Fibroblast of lung (primary cell): ENCODE measurements around the gene RNF225. TPM values are rescaled to one million over a fixed set of nuclear protein-coding genes. Genes with fewer than 3 reads are reported as not detected.
A peak's percentile ranks its signal among the peaks of the same experiment; 100 is the strongest.

Experiments used
- DNase-seq, 2 donors: peaks; one replicate each; pipeline versions ENCODE4 v3.0.0 to v3.0.0-alpha.2; 2010; ENCODE audit warnings: low read depth in 2 of 2
- H2AFZ ChIP-seq: 2 replicates; pipeline ENCODE4 v1.5.1; 2012; ENCODE audit warnings: low read length, control low read depth, inconsistent platforms
- H3K27ac ChIP-seq: 2 replicates; pipeline ENCODE4 v1.5.1; 2011; ENCODE audit warnings: low read length, control low read depth; ENCODE audit not compliant: insufficient read depth
- H3K27me3 ChIP-seq: 2 replicates; pipeline ENCODE4 v1.5.1; 2011; ENCODE audit warnings: mild to moderate bottlenecking, low read length; ENCODE audit not compliant: control insufficient read depth, insufficient read depth
- H3K36me3 ChIP-seq: 2 replicates; pipeline ENCODE4 v1.5.1; 2011; ENCODE audit warnings: low read length; ENCODE audit not compliant: control insufficient read depth, insufficient read depth
- H3K4me1 ChIP-seq: 2 replicates; pipeline ENCODE4 v1.5.1; 2011; ENCODE audit warnings: low read length; ENCODE audit not compliant: control insufficient read depth, insufficient read depth; ENCODE audit errors: extremely low read depth
- H3K4me2 ChIP-seq: 2 replicates; pipeline ENCODE4 v1.5.1; 2011; ENCODE audit warnings: low read length, control low read depth; ENCODE audit not compliant: insufficient read depth; ENCODE audit errors: extremely low read depth
- H3K4me3 ChIP-seq, 4 experiments: fragments of 200-600 bp in 1 of 4; sonication (generic) in 1 of 4; replicated peaks in 1 of 4; 2 replicates each; pipeline ENCODE4 v1.5.1; 2011 to 2016; ENCODE audit warnings: low read length in 4 of 4, low read depth in 3 of 4, mild to moderate bottlenecking in 3 of 4, control low read depth in 2 of 4, inconsistent platforms in 1 of 4, mixed read lengths in 1 of 4; ENCODE audit not compliant: insufficient read depth in 1 of 4; ENCODE audit errors: control extremely low read depth in 1 of 4
- H3K79me2 ChIP-seq: 2 replicates; pipeline ENCODE4 v1.5.1; 2012; ENCODE audit warnings: mild to moderate bottlenecking, low read length, inconsistent platforms; ENCODE audit not compliant: control insufficient read depth, insufficient read depth
- H3K9ac ChIP-seq: 2 replicates; pipeline ENCODE4 v1.5.1; 2011; ENCODE audit warnings: mild to moderate bottlenecking, low read length, control low read depth; ENCODE audit not compliant: insufficient read depth
- H3K9me3 ChIP-seq: 2 replicates; pipeline ENCODE4 v1.5.1; 2012; ENCODE audit warnings: low read depth, low read length; ENCODE audit not compliant: control insufficient read depth, insufficient read depth
- H4K20me1 ChIP-seq: 2 replicates; pipeline ENCODE4 v1.5.1; 2011; ENCODE audit warnings: low read length; ENCODE audit not compliant: control insufficient read depth, insufficient read depth; ENCODE audit errors: extremely low read depth
- CTCF ChIP-seq, 2 donors: IDR thresholded peaks in 1 of 2; conservative IDR thresholded peaks in 1 of 2; 1 replicate in 1 of 2; 2 replicates in 1 of 2; pipeline ENCODE4 v1.5.1; 2011 to 2012; ENCODE audit warnings: low read length in 2 of 2, control low read depth in 1 of 2, inconsistent platforms in 1 of 2, low read depth in 1 of 2, mild to moderate bottlenecking in 1 of 2
- EZH2 ChIP-seq: IDR thresholded peaks from 2 replicates; pipeline ENCODE4 v1.5.1; 2012; ENCODE audit warnings: low read length, control low read depth, mild to moderate bottlenecking; ENCODE audit errors: missing control alignments
- polyA plus RNA-seq, 2 donors: library from polyadenylated mRNA; depleted of rRNA in 1 of 2; stranded (reverse) in 1 of 2; unstranded in 1 of 2; fragments of >200 nt; gene quantifications; 2 replicates each; pipeline ENCODE4 v1.2.1, GENCODE V29; 2011 to 2012; ENCODE audit warnings: missing spikeins in 1 of 2
- total RNA-seq: library from RNA; depleted of rRNA; stranded (reverse); fragments of >200 nt; gene quantifications from 2 replicates; pipeline ENCODE4 v1.2.1, GENCODE V29; 2014

RNF225 gene
- total and polyA plus RNA-seq, 2 donors (not counting 1 experiment from before 2014, with no cell fraction given), result not detected

DNA sequence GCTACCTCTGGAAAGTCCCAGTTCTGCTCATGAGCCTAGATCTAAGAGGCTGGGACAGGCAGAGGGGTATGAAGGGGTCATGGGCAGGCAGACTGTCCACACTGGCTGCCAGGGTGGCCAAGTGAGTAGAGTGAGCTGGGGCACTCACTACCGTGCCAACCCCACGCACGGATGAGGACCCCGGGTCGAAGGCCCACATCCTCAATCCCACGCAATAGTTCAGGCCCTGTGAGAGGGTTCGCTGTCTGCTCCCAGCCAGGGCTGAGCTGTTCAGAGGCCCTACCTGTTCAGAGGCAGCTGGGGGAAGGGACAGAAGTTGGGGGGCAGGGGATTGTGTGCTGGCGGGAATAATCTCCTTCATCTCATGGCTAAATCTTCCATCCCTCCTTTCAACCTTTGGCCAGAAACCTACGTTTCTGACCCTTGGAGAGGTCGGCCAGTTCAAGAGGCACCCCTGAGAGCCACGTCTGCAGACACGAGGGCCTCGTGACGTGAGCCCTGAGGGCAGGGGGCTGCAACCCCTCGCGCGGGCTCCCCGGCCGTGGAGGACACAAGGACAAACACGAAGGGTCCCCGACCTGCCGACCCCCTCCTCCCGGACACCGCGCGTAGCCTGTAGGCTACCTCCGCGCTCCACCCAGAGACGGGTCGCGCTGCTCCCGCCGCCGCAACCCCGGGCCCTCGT is 9.4 kb upstream of the RNF225 start:
- TF ChIP-seq EZH2 (no peak), CTCF (conservative IDR thresholded peaks at IDR 0.05 in 1 of 2, IDR thresholded peaks at IDR 0.05 in 1 of 2; ENCODE audit: low read depth in 1 of 2, low read length in 2 of 2) (no peak)
- DNase-seq, result no peak

GRCh38 chr19:58386576-58387337 is 8.7 kb upstream of the RNF225 start, which contains the start of gene RPS5:
Gene RPS5, plus strand, starts transcription at chr19:58387269. Its CDS starts 869 bp downstream, at chr19:58388138.
- peak within 1 kb of the TSS; percentile 80 for H3K9ac ChIP-seq
- H3K4me3 ChIP-seq, result peak within 1 kb of the TSS; percentile 72 to 99 (median 92)
- TF ChIP-seq EZH2 (no peak), CTCF (conservative IDR thresholded peaks at IDR 0.05 in 1 of 2, IDR thresholded peaks at IDR 0.05 in 1 of 2; ENCODE audit: low read depth in 1 of 2, low read length in 2 of 2) (no peak)
- H3K4me1 ChIP-seq, result peaks cover 13% of the 10 kb centered on the region
- H3K9me3 ChIP-seq, result no peaks in the 10 kb centered on the region
- peak; percentile 97 to 99 for DNase-seq
- no peaks in the 10 kb centered on the region for H4K20me1 ChIP-seq
- peaks cover 36% of the 10 kb centered on the region for H3K79me2 ChIP-seq
- H3K36me3 ChIP-seq, result peaks cover 2% of the 10 kb centered on the region
- H3K27me3 ChIP-seq, result no peaks in the 10 kb centered on the region
- peak within 1 kb of the TSS; percentile 2 for H2AFZ ChIP-seq
- peak within 1 kb of the TSS; percentile 89 for H3K27ac ChIP-seq
- H3K4me2 ChIP-seq, result peak within 1 kb of the TSS; percentile 97

More for the DNA sequence above, 9.4 kb upstream of the RNF225 start:
- H4K20me1 ChIP-seq, result no peaks in the 10 kb centered on the region
- peak overlapping the region; percentile 80 for H3K9ac ChIP-seq
- peaks cover 2% of the 10 kb centered on the region for H3K36me3 ChIP-seq
- no peaks in the 10 kb centered on the region for H3K27me3 ChIP-seq
- H3K4me1 ChIP-seq, result peaks cover 14% of the 10 kb centered on the region
- H3K9me3 ChIP-seq, result no peaks in the 10 kb centered on the region
- peak overlapping the region; percentile 89 for H3K27ac ChIP-seq
- H3K4me3 ChIP-seq, result peak overlapping the region; percentile 72 to 99 (median 92)
- H3K79me2 ChIP-seq, result peaks cover 36% of the 10 kb centered on the region
- H3K4me2 ChIP-seq, result peak overlapping the region; percentile 97
- H2AFZ ChIP-seq, result peak overlapping the region; percentile 2
